Keratinocyte (primary cell): ENCODE measurements around the gene HELZ2.

Experiments
- EZH2 ChIP-seq: IDR thresholded peaks from one replicate; pipeline ENCODE4 v1.6.1; 2012; ENCODE audit warnings: inconsistent platforms, mild to moderate bottlenecking, low read length, moderate library complexity
- TF ChIP-seq, protein P1 (sequence below), 3 experiments: IDR thresholded peaks in 1 of 3; conservative IDR thresholded peaks in 1 of 3; optimal IDR thresholded peaks in 1 of 3; 2 replicates in 2 of 3; 3 replicates in 1 of 3; pipeline versions ENCODE3 to v1.5.1; 2011; ENCODE audit warnings: low read length in 3 of 3, mild to moderate bottlenecking in 3 of 3, moderate library complexity in 2 of 3, control low read depth in 1 of 3, inconsistent platforms in 1 of 3; ENCODE audit not compliant: insufficient read depth in 2 of 3; ENCODE audit errors: extremely low read depth in 1 of 3

DNA sequence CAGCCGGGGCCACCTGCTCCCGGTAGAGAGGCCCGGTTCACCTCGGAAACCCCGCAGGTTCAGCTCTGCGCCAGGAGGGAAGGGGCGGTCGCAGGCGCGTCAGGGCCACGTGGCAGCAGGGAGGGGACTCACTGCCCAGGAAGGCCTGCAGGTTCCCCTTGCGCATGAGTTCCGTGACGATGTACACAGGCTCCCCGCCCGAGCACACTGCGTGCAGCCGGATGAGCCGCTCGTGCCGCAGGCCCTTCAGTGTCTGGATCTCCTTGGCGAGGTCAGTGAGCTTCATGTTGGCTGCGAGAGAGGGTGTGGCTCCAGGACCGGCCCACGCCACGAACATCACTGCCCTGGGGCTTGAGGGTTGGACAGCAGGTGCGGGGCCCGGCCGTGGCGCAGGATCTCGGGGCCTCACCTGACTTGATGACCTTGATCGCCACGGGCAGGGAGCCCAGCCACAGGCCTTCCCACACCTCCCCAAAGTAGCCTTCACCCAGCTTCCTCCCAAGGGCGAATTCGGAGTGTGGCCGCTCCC, 31.9 kb downstream of the HELZ2 start:
- TF ChIP-seq, protein P1, sequence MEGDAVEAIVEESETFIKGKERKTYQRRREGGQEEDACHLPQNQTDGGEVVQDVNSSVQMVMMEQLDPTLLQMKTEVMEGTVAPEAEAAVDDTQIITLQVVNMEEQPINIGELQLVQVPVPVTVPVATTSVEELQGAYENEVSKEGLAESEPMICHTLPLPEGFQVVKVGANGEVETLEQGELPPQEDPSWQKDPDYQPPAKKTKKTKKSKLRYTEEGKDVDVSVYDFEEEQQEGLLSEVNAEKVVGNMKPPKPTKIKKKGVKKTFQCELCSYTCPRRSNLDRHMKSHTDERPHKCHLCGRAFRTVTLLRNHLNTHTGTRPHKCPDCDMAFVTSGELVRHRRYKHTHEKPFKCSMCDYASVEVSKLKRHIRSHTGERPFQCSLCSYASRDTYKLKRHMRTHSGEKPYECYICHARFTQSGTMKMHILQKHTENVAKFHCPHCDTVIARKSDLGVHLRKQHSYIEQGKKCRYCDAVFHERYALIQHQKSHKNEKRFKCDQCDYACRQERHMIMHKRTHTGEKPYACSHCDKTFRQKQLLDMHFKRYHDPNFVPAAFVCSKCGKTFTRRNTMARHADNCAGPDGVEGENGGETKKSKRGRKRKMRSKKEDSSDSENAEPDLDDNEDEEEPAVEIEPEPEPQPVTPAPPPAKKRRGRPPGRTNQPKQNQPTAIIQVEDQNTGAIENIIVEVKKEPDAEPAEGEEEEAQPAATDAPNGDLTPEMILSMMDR (optimal IDR thresholded peaks at IDR 0.05 in 1 of 3, IDR thresholded peaks at IDR 0.05 in 1 of 3, conservative IDR thresholded peaks at IDR 0.05 in 1 of 3; ENCODE audit: extremely low read depth in 1 of 3, insufficient read depth in 2 of 3, low read length in 3 of 3) = no peak
- TF ChIP-seq EZH2 = no peak
